A673 (cell line): ENCODE measurements around the gene TXNRD3. TPM values are rescaled to one million over a fixed set of nuclear protein-coding genes. Genes with fewer than 3 reads are reported as not detected.
A peak's percentile ranks its signal among the peaks of the same experiment; 100 is the strongest.

Experiments used
- BruUV-seq: library from RNA; stranded (reverse); fragments of 400-500 nt; replicated peaks from 2 replicates; lab custom pipeline; 2021; lab: Mats Ljungman, UMichigan
- CTCF ChIA-PET: fragments of 300-600 bp; sonication (Branson Sonifier 250); formaldehyde crosslinking; loops from one replicate; lab custom pipeline; 2022; ENCODE audit warnings: antibody characterized with exemption; lab: Charles Lee
- POLR2A ChIA-PET: fragments of 300-600 bp; sonication (Branson Sonifier 250); formaldehyde crosslinking; loops from one replicate; lab custom pipeline; 2022; ENCODE audit warnings: antibody characterized with exemption; ENCODE audit not compliant: low non-redundant PET; lab: Charles Lee
- DNase-seq: peaks from one replicate; pipeline ENCODE4 v3.0.0-alpha.2; 2015; ENCODE audit warnings: low spot score
- H3K27ac ChIP-seq: fragments of 200-600 bp; sonication (generic); 2 replicates; pipeline ENCODE4 v1.5.1; 2016; ENCODE audit warnings: mixed run types, low read depth, mild to moderate bottlenecking, mixed read lengths, antibody characterized with exemption, low read length; ENCODE audit not compliant: poor library complexity, severe bottlenecking
- H3K27me3 ChIP-seq: fragments of 200-600 bp; sonication (generic); replicated peaks from 2 replicates; pipeline ENCODE4 v1.6.1; 2017; ENCODE audit warnings: mixed run types, low read depth, mild to moderate bottlenecking, mixed read lengths, antibody characterized with exemption, low read length; ENCODE audit not compliant: insufficient read depth, poor library complexity
- H3K36me3 ChIP-seq: fragments of 200-600 bp; sonication (generic); 2 replicates; pipeline ENCODE4 v1.6.1; 2016; ENCODE audit warnings: mixed run types, mild to moderate bottlenecking, mixed read lengths, antibody characterized with exemption, low read length; ENCODE audit not compliant: insufficient read depth, poor library complexity, severe bottlenecking
- H3K4me1 ChIP-seq: fragments of 200-600 bp; sonication (generic); 2 replicates; pipeline ENCODE4 v1.6.1; 2017; ENCODE audit warnings: mixed run types, mild to moderate bottlenecking, mixed read lengths, antibody characterized with exemption, low read length; ENCODE audit not compliant: insufficient read depth, poor library complexity, severe bottlenecking
- H3K4me3 ChIP-seq: fragments of 200-600 bp; sonication (generic); 2 replicates; pipeline ENCODE4 v1.5.1; 2016; ENCODE audit warnings: low read depth, mixed run types, mild to moderate bottlenecking, mixed read lengths, low read length; ENCODE audit not compliant: poor library complexity, severe bottlenecking
- H3K9me3 ChIP-seq: fragments of 200-600 bp; sonication (generic); 2 replicates; pipeline ENCODE4 v1.6.1; 2016; ENCODE audit warnings: mixed run types, low read depth, mild to moderate bottlenecking, mixed read lengths, antibody characterized with exemption, low read length; ENCODE audit not compliant: poor library complexity, severe bottlenecking
- CTCF ChIP-seq: fragments of 300-800, 200-600 bp; sonication (generic); conservative IDR thresholded peaks from 2 replicates; pipeline ENCODE4 v1.5.1; 2017; ENCODE audit warnings: low read depth, mild to moderate bottlenecking, antibody characterized with exemption, low read length, moderate library complexity, mixed read lengths
- EZH2 ChIP-seq: fragments of 200-600 bp; sonication (generic); IDR thresholded peaks from 2 replicates; pipeline ENCODE4 v1.6.1; 2017; ENCODE audit warnings: borderline replicate concordance, low read depth, mild to moderate bottlenecking, mixed read lengths, antibody characterized with exemption, low read length; ENCODE audit not compliant: poor library complexity, severe bottlenecking
- intact Hi-C: fragments of 100-400 bp; cut with micrococcal nuclease; formaldehyde crosslinking; loops from one replicate; pipeline ENCODE4 v1.10.0; 2022; ENCODE audit not compliant: unreplicated experiment
- total RNA-seq: library from RNA; stranded (reverse); gene quantifications from 2 replicates; pipeline ENCODE4 v1.2.3, GENCODE V29; 2021

Gene TXNRD3
- total RNA-seq, 1 experiment from 2014 or later: 4.1 TPM

- H3K36me3 ChIP-seq: no peaks in the 10 kb centered on the region
- H3K4me3 ChIP-seq: no peak overlapping the region
- no peak overlapping the region for H3K27ac ChIP-seq
- TF ChIP-seq EZH2 (no peak), CTCF (no peak)
- H3K4me1 ChIP-seq: peaks cover 20% of the 10 kb centered on the region
- peak; percentile 48 for DNase-seq
- no TSS peak for BruUV-seq
- ChIA-PET CTCF (interaction anchor here (0.6 to 1.9 kb wide), 2 partner anchors 811 to 868 kb away, joined by 4 read pairs; no protein-coding TSS in a partner anchor), POLR2A (interaction anchor here (0.5 kb wide), 1 partner anchor 67 kb away, joined by 4 read pairs; no protein-coding TSS in a partner anchor)
- no peaks in the 10 kb centered on the region for H3K9me3 ChIP-seq
- intact Hi-C loops: loop anchor here (1.0 to 10.0 kb wide), 3 partner anchors 305 to 865 kb away; partner anchors contain the start of gene PLXNA1
- no peaks in the 10 kb centered on the region for H3K27me3 ChIP-seq
Observed at GRCh38 chr3:126679831-126680666, 25.1 kb upstream of the TXNRD3 start.

GRCh38 chr3:126679318-126679751 is 24.4 kb upstream of the TXNRD3 start:
- H3K4me3 ChIP-seq: peak overlapping the region; percentile 7
- peak; percentile 81 for DNase-seq
- intact Hi-C loops: loop anchor here (1.0 to 10.0 kb wide), 3 partner anchors 305 to 865 kb away; partner anchors contain the start of gene PLXNA1
- H3K4me1 ChIP-seq: peaks cover 20% of the 10 kb centered on the region
- ChIA-PET POLR2A (interaction anchor here (0.5 kb wide), 1 partner anchor 68 kb away, joined by 4 read pairs; no protein-coding TSS in a partner anchor), CTCF (interaction anchor here (1.9 kb wide), 1 partner anchor 869 kb away, joined by 4 read pairs; no protein-coding TSS in a partner anchor)
- H3K9me3 ChIP-seq: no peaks in the 10 kb centered on the region
- BruUV-seq: no TSS peak
- no peaks in the 10 kb centered on the region for H3K27me3 ChIP-seq
- TF ChIP-seq EZH2 (no peak), CTCF (peak; percentile 95)
- no peaks in the 10 kb centered on the region for H3K36me3 ChIP-seq
- no peak overlapping the region for H3K27ac ChIP-seq

GRCh38 chr3:126678693-126679317 is 23.9 kb upstream of the TXNRD3 start:
- no peak for TF ChIP-seq EZH2
- TF ChIP-seq CTCF: no peak
- no peaks in the 10 kb centered on the region for H3K27me3 ChIP-seq

More at GRCh38 chr3:126678693-126679317, 23.9 kb upstream of the TXNRD3 start:
- no peak overlapping the region for H3K27ac ChIP-seq
- no TSS peak for BruUV-seq
- ChIA-PET POLR2A (no interaction called here), CTCF (interaction anchor here (1.9 kb wide), 1 partner anchor 870 kb away, joined by 4 read pairs; no protein-coding TSS in a partner anchor)
- H3K4me3 ChIP-seq: peak overlapping the region; percentile 7
- H3K36me3 ChIP-seq: no peaks in the 10 kb centered on the region
- DNase-seq: no peak
- H3K9me3 ChIP-seq: peaks cover 4% of the 10 kb centered on the region
- intact Hi-C loops: loop anchor here (1.0 to 10.0 kb wide), 3 partner anchors 306 to 866 kb away; partner anchors contain the start of gene PLXNA1
- peaks cover 20% of the 10 kb centered on the region for H3K4me1 ChIP-seq
